HG03064 (cell line): ENCODE results near the gene GRIK1.

Experiments used
- ATAC-seq: cut with Tn5 transposase; IDR thresholded peaks from one replicate; pipeline ENCODE4 v1.9.1; 2021; ENCODE audit warnings: low read depth; ENCODE audit not compliant: unreplicated experiment

Gene GRIK1

GRCh38 chr21:29793712-29794111 is 146.1 kb downstream of the GRIK1 start:
- no peak for ATAC-seq

GRCh38 chr21:29789393-29789792 is 150.4 kb downstream of the GRIK1 start:
- ATAC-seq: no peak

GRCh38 chr21:29788752-29789151 is 151.0 kb downstream of the GRIK1 start:
- ATAC-seq: no peak

GRCh38 chr21:29787361-29787909 is 152.4 kb downstream of the GRIK1 start:
- ATAC-seq: no peak

GRCh38 chr21:29786496-29787360 is 153.1 kb downstream of the GRIK1 start:
- no peak for ATAC-seq

- no peak for ATAC-seq
Measured at GRCh38 chr21:29777160-29777559, 162.6 kb downstream of the GRIK1 start.

GRCh38 chr21:29775462-29775861 is 164.3 kb downstream of the GRIK1 start:
- ATAC-seq: no peak

- ATAC-seq: no peak
Measured at GRCh38 chr21:29771491-29772066, 168.2 kb downstream of the GRIK1 start.

GRCh38 chr21:29763674-29764073 is 176.1 kb downstream of the GRIK1 start:
- no peak for ATAC-seq

- ATAC-seq: no peak
Measured at GRCh38 chr21:29762570-29763082, 177.2 kb downstream of the GRIK1 start.

GRCh38 chr21:29753216-29753615 is 186.6 kb downstream of the GRIK1 start:
- ATAC-seq: no peak

- ATAC-seq: no peak
Measured at GRCh38 chr21:29751473-29752185, 188.2 kb downstream of the GRIK1 start.

- ATAC-seq: no peak
Measured at GRCh38 chr21:29749957-29750356, 189.8 kb downstream of the GRIK1 start.

GRCh38 chr21:29749223-29749622 is 190.6 kb downstream of the GRIK1 start:
- no peak for ATAC-seq

- ATAC-seq: no peak
Measured at GRCh38 chr21:29748391-29749167, 191.2 kb downstream of the GRIK1 start.

GRCh38 chr21:29741761-29742160 is 198.0 kb downstream of the GRIK1 start:
- ATAC-seq: no peak

- ATAC-seq: no peak
Measured at GRCh38 chr21:29739176-29739575, 200.6 kb downstream of the GRIK1 start.

GRCh38 chr21:29738730-29739129 is 201.1 kb downstream of the GRIK1 start:
- ATAC-seq: no peak

- ATAC-seq: no peak
Measured at GRCh38 chr21:29737186-29737585, 202.6 kb downstream of the GRIK1 start.

GRCh38 chr21:29730281-29730680 is 209.5 kb downstream of the GRIK1 start:
- no peak for ATAC-seq
